ENCODE results near the gene FBLN2.

- no peak for TF ChIP-seq HCFC1 (IDR thresholded peaks at IDR 0.05; ENCODE audit: low read length)
- TF ChIP-seq POLR2AphosphoS5 (IDR thresholded peaks at IDR 0.05; ENCODE audit: low read length): no peak
Measured at GRCh38 chr3:13665582-13666226, 116.8 kb downstream of the FBLN2 start.

All from GM12878 (cell line).